ENCODE results near the gene DGKB. TPM values are rescaled to one million over a fixed set of nuclear protein-coding genes. Genes with fewer than 3 reads are reported as not detected.

Gene DGKB
- total RNA-seq, 6 experiments from 2014 or later: 0.23 to 0.76 (median 0.61) TPM

GRCh38 chr7:14691034-14691433 is 211.5 kb downstream of the DGKB start:
- Mint-ChIP-seq H3K27me3 (ENCODE audit: insufficient read depth) (no peaks in the 10 kb centered on the region; the same call in 1 of the 2 replicates), H3K9me3 (no peaks in the 10 kb centered on the region), H3K4me3 (no peak overlapping the region), H3K36me3 (ENCODE audit: low read depth) (no peaks in the 10 kb centered on the region), H3K4me1 (ENCODE audit: low read depth) (peaks cover 11% of the 10 kb centered on the region; the same call in 1 of the 2 replicates), H3K27ac (no peak overlapping the region)
- TF ChIP-seq CTCF (IDR thresholded peaks at IDR 0.05): no peak
- DNase-seq: no peak

GRCh38 chr7:14690486-14690885 is 212.1 kb downstream of the DGKB start:
- Mint-ChIP-seq H3K36me3 (ENCODE audit: low read depth) (no peaks in the 10 kb centered on the region), H3K27me3 (ENCODE audit: insufficient read depth) (no peaks in the 10 kb centered on the region; the same call in 1 of the 2 replicates), H3K9me3 (no peaks in the 10 kb centered on the region), H3K27ac (no peak overlapping the region), H3K4me3 (no peak overlapping the region), H3K4me1 (ENCODE audit: low read depth) (peaks cover 11% of the 10 kb centered on the region; the same call in 1 of the 2 replicates)
- no peak for DNase-seq
- no peak for TF ChIP-seq CTCF (IDR thresholded peaks at IDR 0.05)

- Mint-ChIP-seq H3K4me1 (ENCODE audit: low read depth) (peaks cover 11% of the 10 kb centered on the region; the same call in 1 of the 2 replicates), H3K36me3 (ENCODE audit: low read depth) (no peaks in the 10 kb centered on the region), H3K4me3 (no peak overlapping the region), H3K9me3 (no peaks in the 10 kb centered on the region), H3K27ac (no peak overlapping the region), H3K27me3 (ENCODE audit: insufficient read depth) (no peaks in the 10 kb centered on the region; the same call in 1 of the 2 replicates)
- no peak for TF ChIP-seq CTCF (IDR thresholded peaks at IDR 0.05)
- no peak for DNase-seq
These were observed 212.5 kb downstream of the DGKB start for GRCh38 chr7:14690075-14690474.

- no peak overlapping the region for H3K27ac Mint-ChIP-seq
- H3K36me3 Mint-ChIP-seq (ENCODE audit: low read depth): no peaks in the 10 kb centered on the region
- no peaks in the 10 kb centered on the region for H3K27me3 Mint-ChIP-seq (ENCODE audit: insufficient read depth)
- no peak for DNase-seq
- H3K4me3 Mint-ChIP-seq: no peak overlapping the region
- H3K4me1 Mint-ChIP-seq (ENCODE audit: low read depth): peaks cover 11% of the 10 kb centered on the region; the same call in 1 of the 2 replicates
- TF ChIP-seq CTCF (IDR thresholded peaks at IDR 0.05): no peak
- H3K9me3 Mint-ChIP-seq: no peaks in the 10 kb centered on the region
These were observed 214.3 kb downstream of the DGKB start for GRCh38 chr7:14688208-14688607.

GRCh38 chr7:14687777-14688176 is 214.8 kb downstream of the DGKB start:
- no peak for TF ChIP-seq CTCF (IDR thresholded peaks at IDR 0.05)
- no peak for DNase-seq
- no peaks in the 10 kb centered on the region for H3K27me3 Mint-ChIP-seq (ENCODE audit: insufficient read depth)
- no peaks in the 10 kb centered on the region for H3K36me3 Mint-ChIP-seq (ENCODE audit: low read depth)
- no peaks in the 10 kb centered on the region for H3K9me3 Mint-ChIP-seq
- H3K4me1 Mint-ChIP-seq (ENCODE audit: low read depth): peaks cover 11% of the 10 kb centered on the region; the same call in 1 of the 2 replicates
- peak overlapping the region; percentile 30; the same call in 1 of the 2 replicates for H3K4me3 Mint-ChIP-seq
- no peak overlapping the region for H3K27ac Mint-ChIP-seq

- Mint-ChIP-seq H3K4me1 (ENCODE audit: low read depth) (peaks cover 11% of the 10 kb centered on the region; the same call in 1 of the 2 replicates), H3K9me3 (no peaks in the 10 kb centered on the region), H3K36me3 (ENCODE audit: low read depth) (no peaks in the 10 kb centered on the region), H3K4me3 (no peak overlapping the region), H3K27ac (no peak overlapping the region), H3K27me3 (ENCODE audit: insufficient read depth) (no peaks in the 10 kb centered on the region)
- no peak for TF ChIP-seq CTCF (IDR thresholded peaks at IDR 0.05)
- DNase-seq: no peak
These were observed 215.3 kb downstream of the DGKB start for GRCh38 chr7:14687241-14687640.
